Measurements from ENCODE around the gene STRN. TPM values are rescaled to one million over a fixed set of nuclear protein-coding genes. Genes with fewer than 3 reads are reported as not detected.

STRN gene
- total and polyA plus RNA-seq, 8 donors, result 19.5 to 27.3 (median 25.5) TPM

- ATAC-seq (no peak), DNase-seq (no peak)
- Histone ChIP-seq H3K27me3 (no peaks in the 10 kb centered on the region), H3K27ac (no peak overlapping the region), H3K4me1 (no peaks in the 10 kb centered on the region), H3K4me3 (no peak overlapping the region), H3K36me3 (peaks cover 0 to 74% of the 10 kb centered on the region in 2 donors), H3K9me3 (peaks cover 0 to 5% of the 10 kb centered on the region in 2 donors)
- intact Hi-C loops (cut with DNase I), result no loop called here
- TF ChIP-seq, protein P1, sequence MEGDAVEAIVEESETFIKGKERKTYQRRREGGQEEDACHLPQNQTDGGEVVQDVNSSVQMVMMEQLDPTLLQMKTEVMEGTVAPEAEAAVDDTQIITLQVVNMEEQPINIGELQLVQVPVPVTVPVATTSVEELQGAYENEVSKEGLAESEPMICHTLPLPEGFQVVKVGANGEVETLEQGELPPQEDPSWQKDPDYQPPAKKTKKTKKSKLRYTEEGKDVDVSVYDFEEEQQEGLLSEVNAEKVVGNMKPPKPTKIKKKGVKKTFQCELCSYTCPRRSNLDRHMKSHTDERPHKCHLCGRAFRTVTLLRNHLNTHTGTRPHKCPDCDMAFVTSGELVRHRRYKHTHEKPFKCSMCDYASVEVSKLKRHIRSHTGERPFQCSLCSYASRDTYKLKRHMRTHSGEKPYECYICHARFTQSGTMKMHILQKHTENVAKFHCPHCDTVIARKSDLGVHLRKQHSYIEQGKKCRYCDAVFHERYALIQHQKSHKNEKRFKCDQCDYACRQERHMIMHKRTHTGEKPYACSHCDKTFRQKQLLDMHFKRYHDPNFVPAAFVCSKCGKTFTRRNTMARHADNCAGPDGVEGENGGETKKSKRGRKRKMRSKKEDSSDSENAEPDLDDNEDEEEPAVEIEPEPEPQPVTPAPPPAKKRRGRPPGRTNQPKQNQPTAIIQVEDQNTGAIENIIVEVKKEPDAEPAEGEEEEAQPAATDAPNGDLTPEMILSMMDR (IDR thresholded peaks at IDR 0.05), result no peak
These were observed 96.7 kb downstream of the STRN start for GRCh38 chr2:36869606-36870005.

GRCh38 chr2:36861896-36862295 lies 104.4 kb downstream of the STRN start:
- intact Hi-C loops (cut with DNase I), result no loop called here
- TF ChIP-seq, protein P1 (IDR thresholded peaks at IDR 0.05), result no peak
- Histone ChIP-seq H3K4me3 (no peak overlapping the region), H3K27ac (no peak overlapping the region), H3K4me1 (no peaks in the 10 kb centered on the region), H3K36me3 (peaks cover 0 to 70% of the 10 kb centered on the region in 2 donors), H3K9me3 (no peaks in the 10 kb centered on the region), H3K27me3 (no peaks in the 10 kb centered on the region)
- no peak for DNase-seq
- ATAC-seq, result no peak

GRCh38 chr2:36859366-36859792 lies 107.0 kb downstream of the STRN start:
- Histone ChIP-seq H3K27me3 (no peaks in the 10 kb centered on the region), H3K27ac (no peak overlapping the region), H3K4me3 (no peak overlapping the region), H3K9me3 (no peaks in the 10 kb centered on the region), H3K4me1 (no peaks in the 10 kb centered on the region), H3K36me3 (peaks cover 0 to 60% of the 10 kb centered on the region in 2 donors)
- DNase-seq (no peak), ATAC-seq (no peak)
- TF ChIP-seq, protein P1 (IDR thresholded peaks at IDR 0.05), result no peak
- intact Hi-C loops (cut with DNase I), result no loop called here

DNA sequence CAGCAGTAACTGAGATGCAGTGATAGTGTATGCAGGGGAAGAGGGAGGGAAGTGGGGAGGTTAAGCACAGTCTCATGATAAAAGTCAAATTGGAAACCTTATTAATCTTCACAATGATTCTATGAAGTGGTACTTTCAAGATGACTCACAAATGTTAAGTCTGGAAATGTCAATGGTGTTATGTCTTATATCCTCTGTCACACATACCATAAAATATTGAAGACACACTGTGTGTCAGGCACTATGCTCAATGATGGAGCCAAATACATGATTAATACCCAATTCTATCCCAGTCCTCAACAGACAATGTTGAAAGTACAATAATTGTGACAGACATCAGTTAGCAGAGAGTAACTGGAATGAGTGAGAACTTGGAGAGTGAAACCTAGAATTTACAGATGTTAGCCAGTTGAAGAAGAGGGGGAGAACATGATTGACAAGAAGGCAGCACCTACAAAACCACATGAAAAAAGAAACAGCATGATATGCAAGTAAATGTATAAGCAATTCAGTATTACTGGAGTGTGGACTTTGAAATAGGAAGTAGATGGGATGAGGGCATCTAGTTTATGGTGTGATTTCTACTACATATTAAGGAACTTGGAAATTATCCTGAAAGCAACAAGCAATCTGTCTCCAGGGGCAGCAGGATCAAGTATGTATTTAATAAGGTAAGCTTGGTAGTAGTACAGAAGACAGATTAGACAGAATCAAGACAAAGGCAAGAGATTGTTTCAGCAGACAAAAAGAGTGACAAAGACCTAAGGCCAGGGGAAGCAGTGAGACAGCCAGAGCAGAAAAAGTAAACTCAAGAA lies 107.6 kb downstream of the STRN start:
- Histone ChIP-seq H3K4me3 (no peak overlapping the region), H3K36me3 (peaks cover 0 to 54% of the 10 kb centered on the region in 2 donors), H3K27me3 (no peaks in the 10 kb centered on the region), H3K9me3 (no peaks in the 10 kb centered on the region), H3K27ac (no peak overlapping the region), H3K4me1 (no peaks in the 10 kb centered on the region)
- TF ChIP-seq, protein P1 (IDR thresholded peaks at IDR 0.05), result no peak
- intact Hi-C loops (cut with DNase I), result no loop called here
- DNase-seq (no peak), ATAC-seq (no peak)

GRCh38 chr2:36857713-36858112 lies 108.6 kb downstream of the STRN start:
- Histone ChIP-seq H3K27ac (no peak overlapping the region), H3K9me3 (no peaks in the 10 kb centered on the region), H3K27me3 (no peaks in the 10 kb centered on the region), H3K36me3 (peaks cover 0 to 57% of the 10 kb centered on the region in 2 donors), H3K4me3 (no peak overlapping the region), H3K4me1 (no peaks in the 10 kb centered on the region)
- intact Hi-C loops (cut with DNase I), result no loop called here
- DNase-seq (no peak), ATAC-seq (no peak)
- TF ChIP-seq, protein P1 (IDR thresholded peaks at IDR 0.05), result no peak
